ENCODE data around the gene PSMB10.
"Not testable (repeated sequence)": the region's sequence is repeated elsewhere in the genome, so short reads cannot be mapped to it uniquely, and the experiment has no call there.

The PSMB10 gene

GRCh38 chr16:67936124-67936879 is at the start of gene PSMB10:
TSS of gene PSMB10 (minus strand) at chr16:67936850. CDS start at chr16:67936749, 101 bp downstream.
- peak; percentile 6 for DNase-seq

GRCh38 chr16:67982011-67982696 is 45.5 kb upstream of the PSMB10 start:
- DNase-seq: no peak

- no peak for DNase-seq
Measured at GRCh38 chr16:67979955-67980678, 43.5 kb upstream of the PSMB10 start, which contains the start of gene DPEP3. TSS of gene DPEP3 (minus strand) at chr16:67980499. CDS start at chr16:67980380, 119 bp downstream.

- DNase-seq: no peak
Measured at GRCh38 chr16:67977469-67978227, 41.0 kb upstream of the PSMB10 start.

GRCh38 chr16:67977005-67977404 is 40.4 kb upstream of the PSMB10 start:
- DNase-seq: no peak

- DNase-seq: no peak
Measured at GRCh38 chr16:67976205-67976604, 39.6 kb upstream of the PSMB10 start.

- DNase-seq: no peak
Measured at GRCh38 chr16:67975321-67976105, 38.9 kb upstream of the PSMB10 start.

- not testable (repeated sequence) for DNase-seq
Measured at GRCh38 chr16:67972285-67972684, 35.6 kb upstream of the PSMB10 start.

- no peak for DNase-seq
Measured at GRCh38 chr16:67971111-67971510, 34.5 kb upstream of the PSMB10 start.

GRCh38 chr16:67969254-67970039 is 32.8 kb upstream of the PSMB10 start:
- no peak for DNase-seq

GRCh38 chr16:67968400-67969253 is 32.0 kb upstream of the PSMB10 start, which contains the start of gene SLC12A4:
TSS of gene SLC12A4 (minus strand) at chr16:67968637. CDS start at chr16:67968553, 84 bp downstream.
- DNase-seq: no peak

GRCh38 chr16:67967958-67968399 is 31.3 kb upstream of the PSMB10 start:
- DNase-seq: no peak

GRCh38 chr16:67967183-67967957 is 30.7 kb upstream of the PSMB10 start:
- peak; percentile 15 for DNase-seq

GRCh38 chr16:67966549-67967182 is 30.0 kb upstream of the PSMB10 start:
- DNase-seq: no peak

- DNase-seq: peak; percentile 9
Measured at GRCh38 chr16:67965668-67966548, 29.3 kb upstream of the PSMB10 start.

- no peak for DNase-seq
Measured at GRCh38 chr16:67964477-67965131, 28.0 kb upstream of the PSMB10 start.
